Astrocyte (in vitro differentiated cells and primary cell): ENCODE results near the gene ABHD16B. TPM values are rescaled to one million over a fixed set of nuclear protein-coding genes. Genes with fewer than 3 reads are reported as not detected.
"Not testable (repeated sequence)": the region's sequence is repeated elsewhere in the genome, so short reads cannot be mapped to it uniquely, and the experiment has no call there.

Experiments
- DNase-seq: peaks from one replicate; pipeline ENCODE4 v3.0.0-alpha.2; 2010; ENCODE audit warnings: low read depth
- FAIRE-seq: peaks from 2 replicates; lab custom pipeline; 2011; peaks lifted over from hg19 to GRCh38; lab: Jason Lieb, UNC
- H2AFZ ChIP-seq: 2 replicates; pipeline ENCODE4 v1.6.0; 2012; ENCODE audit warnings: low read depth, low read length, inconsistent platforms
- H3K27ac ChIP-seq: 2 replicates; pipeline ENCODE4 v1.5.1; 2011; ENCODE audit warnings: low read depth, low read length, inconsistent platforms
- H3K27me3 ChIP-seq: 2 replicates; pipeline ENCODE4 v1.6.0; 2011; ENCODE audit warnings: low read length, inconsistent platforms; ENCODE audit not compliant: insufficient read depth
- H3K36me3 ChIP-seq: 2 replicates; pipeline ENCODE4 v1.5.1; 2011; ENCODE audit warnings: low read length, inconsistent platforms; ENCODE audit not compliant: insufficient read depth
- H3K4me1 ChIP-seq: 2 replicates; pipeline ENCODE4 v1.5.1; 2011; ENCODE audit warnings: low read length, inconsistent platforms; ENCODE audit not compliant: insufficient read depth
- H3K4me2 ChIP-seq: 2 replicates; pipeline ENCODE4 v1.6.0; 2012; ENCODE audit warnings: low read length, inconsistent platforms
- H3K4me3 ChIP-seq: 2 replicates; pipeline ENCODE4 v1.5.1; 2011; ENCODE audit warnings: low read depth, mild to moderate bottlenecking, low read length, inconsistent platforms; ENCODE audit not compliant: insufficient read depth
- H3K79me2 ChIP-seq: 2 replicates; pipeline ENCODE4 v1.6.0; 2012; ENCODE audit warnings: mild to moderate bottlenecking, low read length, inconsistent platforms; ENCODE audit not compliant: insufficient read depth
- H3K9ac ChIP-seq: 2 replicates; pipeline ENCODE4 v1.6.0; 2012; ENCODE audit warnings: mild to moderate bottlenecking, low read length, inconsistent platforms
- H3K9me3 ChIP-seq: 2 replicates; pipeline ENCODE4 v1.5.1; 2012; ENCODE audit warnings: low read depth, mild to moderate bottlenecking, low read length, inconsistent platforms; ENCODE audit not compliant: insufficient read depth
- H4K20me1 ChIP-seq: 2 replicates; pipeline ENCODE4 v1.6.0; 2012; ENCODE audit warnings: low read length, inconsistent platforms; ENCODE audit not compliant: insufficient read depth
- H3K27ac Mint-ChIP-seq: one replicate; pipeline ENCODE4 v1.8.0; 2021; ENCODE audit warnings: mild to moderate bottlenecking, mixed read lengths; ENCODE audit not compliant: unreplicated experiment
- H3K27me3 Mint-ChIP-seq: one replicate; pipeline ENCODE4 v1.8.0; 2021; ENCODE audit warnings: low read depth, mixed read lengths; ENCODE audit not compliant: unreplicated experiment
- H3K36me3 Mint-ChIP-seq: one replicate; pipeline ENCODE4 v1.8.0; 2021; ENCODE audit warnings: low read depth, mixed read lengths; ENCODE audit not compliant: unreplicated experiment
- H3K4me1 Mint-ChIP-seq: one replicate; pipeline ENCODE4 v1.8.0; 2021; ENCODE audit warnings: low read depth, mixed read lengths; ENCODE audit not compliant: unreplicated experiment
- H3K4me3 Mint-ChIP-seq: one replicate; pipeline ENCODE4 v1.8.0; 2021; ENCODE audit warnings: mild to moderate bottlenecking, moderate library complexity, mixed read lengths; ENCODE audit not compliant: unreplicated experiment
- H3K9me3 Mint-ChIP-seq: one replicate; pipeline ENCODE4 v1.8.0; 2021; ENCODE audit warnings: mild to moderate bottlenecking, mixed read lengths; ENCODE audit not compliant: unreplicated experiment
- EZH2 ChIP-seq: IDR thresholded peaks from 2 replicates; pipeline ENCODE4 v1.6.1; 2012; ENCODE audit warnings: mild to moderate bottlenecking, low read length, inconsistent platforms; ENCODE audit not compliant: insufficient read depth
- total RNA-seq: library from RNA; stranded (reverse); gene quantifications from 2 replicates; pipeline ENCODE4 v1.2.1, GENCODE V29; 2021
- TF ChIP-seq, protein P1 (sequence below): IDR thresholded peaks from 2 replicates; pipeline ENCODE4 v1.5.1; 2011; ENCODE audit warnings: low read depth, mild to moderate bottlenecking, inconsistent platforms, low read length, moderate library complexity; ENCODE audit not compliant: insufficient read depth

ABHD16B gene
- total RNA-seq, 1 donor from 2014 or later, result not detected

DNA sequence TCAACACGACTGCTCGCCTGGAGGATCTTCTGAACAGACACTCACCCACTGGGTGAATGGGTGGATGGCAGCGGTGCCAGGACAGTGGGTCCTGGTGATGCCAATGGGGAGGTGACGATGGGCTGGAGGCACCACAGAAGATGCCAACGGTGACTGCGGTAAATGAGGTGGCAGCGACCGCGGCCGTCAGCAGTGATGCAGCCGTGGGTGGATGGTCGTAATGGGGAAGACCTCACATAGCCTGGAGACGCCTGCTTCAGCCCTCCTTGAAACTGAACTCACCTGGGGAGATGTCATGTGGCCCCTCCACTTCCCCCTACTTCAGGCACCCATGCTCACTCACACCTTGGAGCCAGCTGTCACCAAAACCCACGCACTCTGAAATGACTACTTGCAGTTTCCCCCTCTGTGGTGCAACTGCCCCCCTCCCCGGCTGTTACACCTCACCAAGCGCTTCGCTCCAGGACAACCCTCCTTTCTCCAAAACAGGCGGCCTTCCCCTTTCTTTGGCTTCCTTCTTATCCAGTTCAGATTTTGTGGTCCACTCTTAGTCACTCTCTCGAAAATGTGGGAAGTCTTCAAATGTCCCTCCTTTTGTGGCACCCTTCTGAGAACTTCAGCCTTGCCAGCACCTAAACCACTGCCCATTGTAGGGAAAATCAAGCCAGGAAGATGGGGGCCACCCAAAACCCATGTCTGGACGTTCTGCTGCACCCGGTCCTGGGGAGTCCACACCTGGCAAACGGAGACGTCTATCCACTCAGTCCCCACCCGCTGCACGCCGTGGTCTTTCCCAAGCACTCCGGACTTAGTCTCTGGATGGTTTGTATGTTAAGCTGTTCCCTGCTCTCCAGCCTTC, 10.4 kb upstream of the ABHD16B start:
- FAIRE-seq (no peak), DNase-seq (no peak)
- no peaks in the 10 kb centered on the region for H4K20me1 ChIP-seq
- Mint-ChIP-seq H3K4me1 (peaks cover 2% of the 10 kb centered on the region), H3K27me3 (no peaks in the 10 kb centered on the region), H3K36me3 (no peaks in the 10 kb centered on the region), H3K9me3 (no peaks in the 10 kb centered on the region), H3K27ac (no peak overlapping the region), H3K4me3 (peak overlapping the region; percentile 9)
- H3K36me3 ChIP-seq, result no peaks in the 10 kb centered on the region
- H3K4me3 ChIP-seq, result no peak overlapping the region
- no peak for TF ChIP-seq EZH2
- TF ChIP-seq, protein P1, sequence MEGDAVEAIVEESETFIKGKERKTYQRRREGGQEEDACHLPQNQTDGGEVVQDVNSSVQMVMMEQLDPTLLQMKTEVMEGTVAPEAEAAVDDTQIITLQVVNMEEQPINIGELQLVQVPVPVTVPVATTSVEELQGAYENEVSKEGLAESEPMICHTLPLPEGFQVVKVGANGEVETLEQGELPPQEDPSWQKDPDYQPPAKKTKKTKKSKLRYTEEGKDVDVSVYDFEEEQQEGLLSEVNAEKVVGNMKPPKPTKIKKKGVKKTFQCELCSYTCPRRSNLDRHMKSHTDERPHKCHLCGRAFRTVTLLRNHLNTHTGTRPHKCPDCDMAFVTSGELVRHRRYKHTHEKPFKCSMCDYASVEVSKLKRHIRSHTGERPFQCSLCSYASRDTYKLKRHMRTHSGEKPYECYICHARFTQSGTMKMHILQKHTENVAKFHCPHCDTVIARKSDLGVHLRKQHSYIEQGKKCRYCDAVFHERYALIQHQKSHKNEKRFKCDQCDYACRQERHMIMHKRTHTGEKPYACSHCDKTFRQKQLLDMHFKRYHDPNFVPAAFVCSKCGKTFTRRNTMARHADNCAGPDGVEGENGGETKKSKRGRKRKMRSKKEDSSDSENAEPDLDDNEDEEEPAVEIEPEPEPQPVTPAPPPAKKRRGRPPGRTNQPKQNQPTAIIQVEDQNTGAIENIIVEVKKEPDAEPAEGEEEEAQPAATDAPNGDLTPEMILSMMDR, result no peak
- no peaks in the 10 kb centered on the region for H3K79me2 ChIP-seq
- H3K27me3 ChIP-seq, result peaks cover 4% of the 10 kb centered on the region
- H3K4me1 ChIP-seq, result peaks cover 39% of the 10 kb centered on the region
- no peak overlapping the region for H3K27ac ChIP-seq
- no peak overlapping the region for H3K4me2 ChIP-seq
- H2AFZ ChIP-seq, result no peak overlapping the region
- H3K9ac ChIP-seq, result no peak overlapping the region
- H3K9me3 ChIP-seq, result no peaks in the 10 kb centered on the region

DNA sequence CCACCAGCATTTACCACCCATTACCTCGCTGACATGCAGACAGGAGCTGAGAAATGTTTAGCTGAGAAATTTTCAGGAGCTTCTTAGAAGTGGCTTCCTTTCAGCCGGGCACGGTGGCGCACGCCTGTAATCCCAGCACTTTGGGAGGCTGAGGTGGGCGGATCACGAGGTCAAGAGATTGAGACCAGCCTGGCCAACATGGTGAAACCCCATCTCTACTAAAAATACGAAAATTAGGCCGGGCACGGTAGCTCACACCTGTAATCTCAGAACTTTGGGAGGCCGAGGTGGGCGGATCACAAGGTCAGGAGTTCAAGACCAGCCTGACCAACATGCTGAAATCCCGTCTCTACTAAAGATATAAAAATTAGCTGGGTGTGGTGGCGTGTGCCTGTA, 9.8 kb upstream of the ABHD16B start:
- H3K27me3 ChIP-seq, H3K79me2 ChIP-seq, H4K20me1 ChIP-seq, H3K4me3 ChIP-seq, H3K36me3 ChIP-seq, H3K27ac ChIP-seq, H3K4me3 Mint-ChIP-seq, H3K9ac ChIP-seq, DNase-seq, H3K9me3 Mint-ChIP-seq, H3K27me3 Mint-ChIP-seq, H2AFZ ChIP-seq, H3K9me3 ChIP-seq, H3K4me1 Mint-ChIP-seq, H3K4me2 ChIP-seq, H3K36me3 Mint-ChIP-seq, H3K27ac Mint-ChIP-seq, FAIRE-seq: not testable (repeated sequence)
- peaks cover 33% of the 10 kb centered on the region for H3K4me1 ChIP-seq

DNA sequence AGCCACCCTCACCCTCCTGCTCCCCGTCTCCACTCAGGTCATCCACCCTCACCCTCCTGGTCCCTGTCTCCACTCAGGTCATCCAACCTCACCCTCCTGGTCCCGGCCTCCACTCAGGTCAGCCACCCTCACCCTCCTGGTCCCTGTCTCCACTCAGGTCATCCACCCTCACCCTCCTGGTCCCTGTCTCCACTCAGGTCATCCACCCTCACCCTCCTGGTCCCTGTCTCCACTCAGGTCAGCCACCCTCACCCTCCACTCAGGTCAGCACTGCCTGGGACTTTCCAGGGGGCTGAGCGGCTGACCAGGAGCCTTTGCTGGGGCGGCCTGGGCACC, 7.6 kb upstream of the ABHD16B start:
- H3K4me1 Mint-ChIP-seq, H3K4me2 ChIP-seq, H3K9ac ChIP-seq, FAIRE-seq, H2AFZ ChIP-seq, H3K36me3 ChIP-seq, H3K79me2 ChIP-seq, H3K27me3 ChIP-seq, H4K20me1 ChIP-seq, H3K36me3 Mint-ChIP-seq, H3K9me3 Mint-ChIP-seq, H3K4me3 Mint-ChIP-seq, H3K27me3 Mint-ChIP-seq, H3K4me3 ChIP-seq, H3K27ac Mint-ChIP-seq, H3K9me3 ChIP-seq, H3K27ac ChIP-seq, DNase-seq: not testable (repeated sequence)
- H3K4me1 ChIP-seq, result peaks cover 28% of the 10 kb centered on the region
